ENCODE results near the gene ATP2C1. TPM values are rescaled to one million over a fixed set of nuclear protein-coding genes. Genes with fewer than 3 reads are reported as not detected.
"Not testable (repeated sequence)": the region's sequence is repeated elsewhere in the genome, so short reads cannot be mapped to it uniquely, and the experiment has no call there.

The ATP2C1 gene
- polyA plus RNA-seq, 3 donors, result 118 to 141 (median 131) TPM

- no peak for DNase-seq
These were observed 40.0 kb downstream of the ATP2C1 start for GRCh38 chr3:130933801-130934345.

- no peak for DNase-seq
These were observed 40.7 kb downstream of the ATP2C1 start for GRCh38 chr3:130934442-130935089.

- DNase-seq, result no peak
These were observed 42.0 kb downstream of the ATP2C1 start for GRCh38 chr3:130935761-130936492.

- DNase-seq, result no peak
These were observed 45.9 kb downstream of the ATP2C1 start for GRCh38 chr3:130939753-130940152.

GRCh38 chr3:130941793-130942192 lies 47.9 kb downstream of the ATP2C1 start:
- DNase-seq, result no peak

- no peak for DNase-seq
These were observed 53.0 kb downstream of the ATP2C1 start for GRCh38 chr3:130946882-130947281.

GRCh38 chr3:130948001-130948773 lies 54.3 kb downstream of the ATP2C1 start:
- no peak for DNase-seq

GRCh38 chr3:130948929-130949328 lies 55.0 kb downstream of the ATP2C1 start:
- no peak for DNase-seq

GRCh38 chr3:130950124-130950523 lies 56.2 kb downstream of the ATP2C1 start:
- no peak for DNase-seq

- DNase-seq, result no peak
These were observed 56.8 kb downstream of the ATP2C1 start for GRCh38 chr3:130950641-130951040.

GRCh38 chr3:130955481-130955880 lies 61.6 kb downstream of the ATP2C1 start:
- no peak for DNase-seq

- DNase-seq, result no peak
These were observed 62.4 kb downstream of the ATP2C1 start for GRCh38 chr3:130956281-130956680.

GRCh38 chr3:130956721-130957120 lies 62.8 kb downstream of the ATP2C1 start:
- no peak for DNase-seq

- no peak for DNase-seq
These were observed 66.4 kb downstream of the ATP2C1 start for GRCh38 chr3:130960139-130960795.

- DNase-seq, result no peak
These were observed 67.6 kb downstream of the ATP2C1 start for GRCh38 chr3:130961458-130961857.

- no peak for DNase-seq
These were observed 69.6 kb downstream of the ATP2C1 start for GRCh38 chr3:130963444-130963843.

- DNase-seq, result no peak
These were observed 70.0 kb downstream of the ATP2C1 start for GRCh38 chr3:130963878-130964277.

GRCh38 chr3:130967281-130967680 lies 73.4 kb downstream of the ATP2C1 start:
- no peak for DNase-seq

- no peak for DNase-seq
These were observed 74.3 kb downstream of the ATP2C1 start for GRCh38 chr3:130968221-130968620.

GRCh38 chr3:130969621-130970020 lies 75.7 kb downstream of the ATP2C1 start:
- no peak for DNase-seq

- no peak for DNase-seq
These were observed 77.3 kb downstream of the ATP2C1 start for GRCh38 chr3:130971208-130971607.

GRCh38 chr3:130972592-130972991 lies 78.7 kb downstream of the ATP2C1 start:
- not testable (repeated sequence) for DNase-seq

Data from renal pelvis (tissue), 4 donors.